ENCODE results near the gene ANKLE1. TPM values are rescaled to one million over a fixed set of nuclear protein-coding genes. Genes with fewer than 3 reads are reported as not detected.
"Not testable (repeated sequence)": the region's sequence is repeated elsewhere in the genome, so short reads cannot be mapped to it uniquely, and the experiment has no call there.

The ANKLE1 gene
- total RNA-seq, 1 experiment from 2014 or later = 9.1 TPM

GRCh38 chr19:17268754-17269153 lies 12.9 kb upstream of the ANKLE1 start:
- Mint-ChIP-seq H3K9me3 (no peaks in the 10 kb centered on the region; the same call in 1 of the 2 replicates), H3K36me3 (peaks cover 19% of the 10 kb centered on the region), H3K27me3 (ENCODE audit: low read depth) (no peaks in the 10 kb centered on the region), H3K4me1 (peaks cover 16% of the 10 kb centered on the region), H3K27ac (no peak overlapping the region), H3K4me3 (peak overlapping the region; percentile 96)
- ATAC-seq (no peak), DNase-seq (ENCODE audit: low spot score) (no peak)
- ChIA-PET POLR2A (interaction anchor here (0.6 to 2.4 kb wide), 2 partner anchors 12 to 675 kb away, joined by 4 to 13 read pairs; partner anchors contain the start of gene ANKLE1), CTCF (interaction anchor here (0.7 to 3.0 kb wide), 3 partner anchors 14 to 591 kb away, joined by 3 to 9 read pairs (median 3); partner anchors contain the start of genes ANKLE1 and RPL18A)
- TF ChIP-seq NFYB (CRISPR knock-in tag; conservative IDR thresholded peaks at IDR 0.05; ENCODE audit: low read depth) = no peak
- no peak for TF ChIP-seq FOXK1 (CRISPR knock-in tag; IDR thresholded peaks at IDR 0.05)
- no peak for TF ChIP-seq PRRX2 (CRISPR knock-in tag; IDR thresholded peaks at IDR 0.05)
- TF ChIP-seq ZSCAN18 (CRISPR knock-in tag; IDR thresholded peaks at IDR 0.05) = no peak
- no peak for TF ChIP-seq ZNF138 (CRISPR knock-in tag; conservative IDR thresholded peaks at IDR 0.05)
- TF ChIP-seq PRDM15 (CRISPR knock-in tag; IDR thresholded peaks at IDR 0.05) = no peak
- TF ChIP-seq TEAD4 (CRISPR knock-in tag; IDR thresholded peaks at IDR 0.05) = no peak
- TF ChIP-seq MLX (CRISPR knock-in tag; IDR thresholded peaks at IDR 0.05) = no peak
- TF ChIP-seq ZNF512 (CRISPR knock-in tag; IDR thresholded peaks at IDR 0.05; ENCODE audit: borderline replicate concordance) = no peak
- no peak for TF ChIP-seq HMGXB4 (CRISPR knock-in tag; IDR thresholded peaks at IDR 0.05)
- TF ChIP-seq ZNF317 (CRISPR knock-in tag; IDR thresholded peaks at IDR 0.05; ENCODE audit: borderline replicate concordance, low read depth) = no peak
- TF ChIP-seq OVOL2 (CRISPR knock-in tag; IDR thresholded peaks at IDR 0.05; ENCODE audit: borderline replicate concordance) = no peak
- TF ChIP-seq ATF1 (CRISPR knock-in tag; IDR thresholded peaks at IDR 0.05) = no peak
- TF ChIP-seq NR3C1 (CRISPR knock-in tag; conservative IDR thresholded peaks at IDR 0.05; ENCODE audit: low read depth) = no peak
- TF ChIP-seq MAX (CRISPR knock-in tag; IDR thresholded peaks at IDR 0.05) = no peak

GRCh38 chr19:17274892-17275291 lies 6.8 kb upstream of the ANKLE1 start:
- TF ChIP-seq ZNF121 (CRISPR knock-in tag; IDR thresholded peaks at IDR 0.05) = peak; percentile 30; the same call in 1 of the 2 replicates
- H3K4me3 Mint-ChIP-seq; DNase-seq (ENCODE audit: low spot score); H3K27me3 Mint-ChIP-seq (ENCODE audit: low read depth); POLR2A ChIA-PET; ATAC-seq; H3K4me1 Mint-ChIP-seq; H3K27ac Mint-ChIP-seq; CTCF ChIA-PET; H3K9me3 Mint-ChIP-seq: not testable (repeated sequence)
- peaks cover 50% of the 10 kb centered on the region for H3K36me3 Mint-ChIP-seq

All from WTC11 (cell line).